T-helper 1 cell treated with Interleukin-12 subunit alpha and Interleukin-12 subunit beta and Interleukin-4 antibody, amounts not matched to agents 30 ng/mL and 1 ng/mL, for 36 hours (primary cell): Measurements from ENCODE around the gene MT1X. TPM values are rescaled to one million over a fixed set of nuclear protein-coding genes. Genes with fewer than 3 reads are reported as not detected.

Experiments
- intact Hi-C: fragments of 100-400 bp; cut with micrococcal nuclease; formaldehyde crosslinking; loops from one replicate; pipeline ENCODE4 v1.15.1; 2024
- total RNA-seq: library from RNA; stranded (reverse); gene quantifications from 2 replicates; pipeline ENCODE4 v1.2.3, GENCODE V29; 2022

MT1X gene
- total RNA-seq, 1 donor from 2014 or later = 74.7 TPM

GRCh38 chr16:56675685-56676210 is 6.5 kb upstream of the MT1X start:
- intact Hi-C loops = no loop called here

GRCh38 chr16:56677474-56677873 is 4.8 kb upstream of the MT1X start:
- intact Hi-C loops = no loop called here

- intact Hi-C loops = no loop called here
Observed at GRCh38 chr16:56679078-56679730, 3.1 kb upstream of the MT1X start.

- intact Hi-C loops = loop anchor here (5.0 kb wide), 1 partner anchor 323 kb away; no protein-coding TSS in a partner anchor
Observed at GRCh38 chr16:56679818-56680217, 2.5 kb upstream of the MT1X start.

- intact Hi-C loops = loop anchor here (1.0 to 5.0 kb wide), 13 partner anchors 14 to 562 kb away; partner anchors contain the start of genes ARL2BP, BBS2, MT1E and MT1F
Observed at GRCh38 chr16:56682703-56683397, 580 bp downstream of the MT1X start.

GRCh38 chr16:56683424-56684172 is 1.3 kb downstream of the MT1X start:
- intact Hi-C loops = loop anchor here (2.0 to 5.0 kb wide), 3 partner anchors 15 to 326 kb away; partner anchors contain the start of genes BBS2, MT1G and MT1H

GRCh38 chr16:56684256-56684925 is 2.1 kb downstream of the MT1X start:
- intact Hi-C loops = loop anchor here (5.0 kb wide), 1 partner anchor 327 kb away; no protein-coding TSS in a partner anchor

- intact Hi-C loops = loop anchor here (5.0 kb wide), 1 partner anchor 328 kb away; no protein-coding TSS in a partner anchor
Observed at GRCh38 chr16:56684926-56685590, 2.8 kb downstream of the MT1X start.

- intact Hi-C loops = no loop called here
Observed at GRCh38 chr16:56686758-56687157, 4.5 kb downstream of the MT1X start.

GRCh38 chr16:56688762-56689161 is 6.5 kb downstream of the MT1X start:
- intact Hi-C loops = no loop called here

GRCh38 chr16:56689171-56689570 is 6.9 kb downstream of the MT1X start:
- intact Hi-C loops = no loop called here

- intact Hi-C loops = no loop called here
Observed at GRCh38 chr16:56690420-56691122, 8.3 kb downstream of the MT1X start.

- intact Hi-C loops = no loop called here
Observed at GRCh38 chr16:56691885-56692284, 9.6 kb downstream of the MT1X start.

GRCh38 chr16:56695246-56695645 is 13.0 kb downstream of the MT1X start:
- intact Hi-C loops = no loop called here

- intact Hi-C loops = no loop called here
Observed at GRCh38 chr16:56697456-56698155, 15.3 kb downstream of the MT1X start.

- intact Hi-C loops = loop anchor here (5.0 to 10.0 kb wide), 4 partner anchors 328 to 1235 kb away; no protein-coding TSS in a partner anchor
Observed at GRCh38 chr16:56700195-56700594, 17.9 kb downstream of the MT1X start.

GRCh38 chr16:56700631-56701030 is 18.4 kb downstream of the MT1X start:
- intact Hi-C loops = loop anchor here (5.0 to 10.0 kb wide), 4 partner anchors 328 to 1236 kb away; no protein-coding TSS in a partner anchor

GRCh38 chr16:56701534-56701933 is 19.3 kb downstream of the MT1X start:
- intact Hi-C loops = loop anchor here (5.0 to 10.0 kb wide), 4 partner anchors 329 to 1237 kb away; no protein-coding TSS in a partner anchor

GRCh38 chr16:56702836-56703235 is 20.6 kb downstream of the MT1X start:
- intact Hi-C loops = loop anchor here (1.0 to 10.0 kb wide), 18 partner anchors 21 to 1238 kb away; partner anchors contain the start of genes AMFR, MT1E, MT1F and MT1X
